ENCODE results near the gene HOXB9.

DNA sequence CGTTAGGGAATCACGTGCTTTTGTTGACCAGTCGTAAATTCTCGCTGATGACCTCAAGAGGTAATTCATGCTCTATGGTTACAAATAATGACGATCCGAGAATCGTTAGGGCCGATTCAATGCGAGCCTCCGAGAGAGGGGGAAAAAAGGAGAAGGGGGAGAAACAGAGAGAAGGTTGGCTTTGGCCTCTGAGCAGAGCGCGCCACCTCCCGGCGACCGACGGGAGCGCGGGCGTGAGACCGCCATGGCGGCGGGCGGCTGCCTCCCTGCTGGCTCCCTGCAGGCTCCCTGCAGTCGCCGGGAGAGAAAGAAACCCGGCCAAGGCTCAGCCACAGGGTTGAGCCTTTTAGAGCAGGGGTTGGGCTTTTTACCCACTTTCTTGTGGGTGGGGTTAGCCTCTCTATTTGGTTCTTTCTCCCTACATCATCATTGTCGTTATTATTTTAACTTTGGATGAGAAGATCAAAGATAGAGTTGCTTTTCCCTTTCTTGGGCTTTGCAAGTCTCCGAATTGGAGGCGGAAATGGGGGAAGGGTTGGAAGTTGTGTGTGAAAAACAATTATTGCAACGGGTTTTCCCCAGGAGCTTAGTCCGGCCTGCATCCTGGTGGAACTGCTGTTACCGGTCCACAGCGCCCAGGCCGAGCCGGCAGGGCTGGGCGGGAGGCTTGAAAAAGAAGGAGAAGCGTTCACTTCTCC, 32.2 kb downstream of the HOXB9 start:
- TF ChIP-seq OSR1 (CRISPR knock-in tag; IDR thresholded peaks at IDR 0.05) (no peak), ARNTL (CRISPR knock-in tag; IDR thresholded peaks at IDR 0.05; ENCODE audit: borderline replicate concordance, low read depth) (no peak), ZC3H10 (CRISPR knock-in tag; IDR thresholded peaks at IDR 0.05) (no peak)

Data from SK-N-SH treated with all-trans-retinoic acid at 6 μM for 48 hours (cell line).